ENCODE results near the gene PCDH9.

DNA sequence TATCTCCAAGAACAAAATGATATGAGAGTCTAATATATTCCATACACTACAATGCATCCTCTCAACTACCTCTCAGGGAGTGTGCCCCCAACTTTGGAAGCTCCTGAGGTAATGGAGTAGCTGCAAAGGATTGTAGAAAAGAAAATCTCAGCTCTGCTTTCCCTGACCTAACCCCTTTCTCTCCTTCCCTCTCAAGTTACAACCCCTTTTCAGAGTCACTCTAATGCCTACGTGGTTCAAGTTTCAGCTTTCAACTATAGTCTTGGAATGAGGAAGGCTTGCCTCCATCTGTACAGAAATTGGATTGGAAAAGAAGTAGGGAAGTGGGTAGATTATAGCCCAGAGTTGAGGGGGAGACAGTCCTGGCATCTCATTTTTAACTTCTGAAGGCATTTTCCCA, 256.0 kb downstream of the PCDH9 start:
- TF ChIP-seq POLR2A (IDR thresholded peaks at IDR 0.05) (no peak), POLR2AphosphoS5 (IDR thresholded peaks at IDR 0.05; ENCODE audit: insufficient read depth in 1 of 2, low read depth in 1 of 2) (no peak)
